Loucy (cell line): ENCODE measurements around the gene UBTD1.
"Not testable (repeated sequence)": the region's sequence is repeated elsewhere in the genome, so short reads cannot be mapped to it uniquely, and the experiment has no call there.

Source experiments
- H2AFZ ChIP-seq: fragments of 200-600 bp; sonication (generic); 2 replicates; pipeline ENCODE4 v1.6.0; 2016; ENCODE audit warnings: antibody characterized with exemption, mild to moderate bottlenecking, low read length, moderate library complexity
- H3F3A ChIP-seq: fragments of 200-600 bp; 2 replicates; pipeline ENCODE4 v1.6.0; 2016; ENCODE audit warnings: antibody characterized with exemption, low read depth, mild to moderate bottlenecking
- H3K27me3 ChIP-seq: fragments of 200-600 bp; sonication (generic); 2 replicates; pipeline ENCODE4 v1.6.1; 2014; ENCODE audit warnings: low read length, mild to moderate bottlenecking; ENCODE audit not compliant: insufficient read depth, poor library complexity, severe bottlenecking
- H3K36me3 ChIP-seq: fragments of 200-600 bp; sonication (generic); 2 replicates; pipeline ENCODE4 v1.6.1; 2016; ENCODE audit warnings: low read length; ENCODE audit not compliant: insufficient read depth
- H3K4me1 ChIP-seq: fragments of 200-600 bp; sonication (generic); 2 replicates; pipeline ENCODE4 v1.5.1; 2014; ENCODE audit warnings: low read length, mild to moderate bottlenecking; ENCODE audit not compliant: insufficient read depth, poor library complexity, severe bottlenecking
- H3K4me2 ChIP-seq: fragments of 200-600 bp; sonication (generic); 2 replicates; pipeline ENCODE4 v1.6.0; 2014; ENCODE audit warnings: antibody characterized with exemption, low read length, low read depth, mild to moderate bottlenecking; ENCODE audit not compliant: poor library complexity, severe bottlenecking
- H3K4me3 ChIP-seq: fragments of 200-600 bp; sonication (generic); 2 replicates; pipeline ENCODE4 v1.5.1; 2014; ENCODE audit warnings: low read length, mild to moderate bottlenecking, mixed read lengths; ENCODE audit not compliant: poor library complexity, severe bottlenecking
- H3K79me2 ChIP-seq: fragments of 200-600 bp; sonication (generic); 2 replicates; pipeline ENCODE4 v1.6.1; 2014; ENCODE audit warnings: low read length; ENCODE audit not compliant: insufficient read depth
- H3K9ac ChIP-seq: fragments of 200-600 bp; sonication (generic); 2 replicates; pipeline ENCODE4 v1.6.0; 2014; ENCODE audit warnings: mild to moderate bottlenecking, low read depth, low read length, moderate library complexity; ENCODE audit not compliant: poor library complexity, severe bottlenecking
- H3K9me2 ChIP-seq: fragments of 200-600 bp; sonication (generic); replicated peaks from 2 replicates; pipeline ENCODE4 v1.6.1; 2016; ENCODE audit warnings: low read depth, low read length, mixed read lengths
- H3K9me3 ChIP-seq: fragments of 200-600 bp; sonication (generic); 2 replicates; pipeline ENCODE4 v1.6.1; 2014; ENCODE audit warnings: mild to moderate bottlenecking, antibody characterized with exemption, low read length, low read depth; ENCODE audit not compliant: insufficient read depth
- H4K20me1 ChIP-seq: fragments of 200-600 bp; sonication (generic); 2 replicates; pipeline ENCODE4 v1.6.0; 2014; ENCODE audit warnings: antibody characterized with exemption, low read length, mild to moderate bottlenecking; ENCODE audit not compliant: insufficient read depth, poor library complexity, severe bottlenecking
- EZH2phosphoT487 ChIP-seq: fragments of 200-600 bp; IDR thresholded peaks from 2 replicates; pipeline ENCODE4 v1.6.1; 2018; ENCODE audit warnings: antibody characterized with exemption, mild to moderate bottlenecking, moderate library complexity, borderline replicate concordance
- TF ChIP-seq, protein P1 (sequence below): fragments of 200-600 bp; sonication (generic); conservative IDR thresholded peaks from 2 replicates; pipeline ENCODE4 v1.5.1; 2014; ENCODE audit warnings: mild to moderate bottlenecking, antibody characterized with exemption, low read length

UBTD1 gene

DNA sequence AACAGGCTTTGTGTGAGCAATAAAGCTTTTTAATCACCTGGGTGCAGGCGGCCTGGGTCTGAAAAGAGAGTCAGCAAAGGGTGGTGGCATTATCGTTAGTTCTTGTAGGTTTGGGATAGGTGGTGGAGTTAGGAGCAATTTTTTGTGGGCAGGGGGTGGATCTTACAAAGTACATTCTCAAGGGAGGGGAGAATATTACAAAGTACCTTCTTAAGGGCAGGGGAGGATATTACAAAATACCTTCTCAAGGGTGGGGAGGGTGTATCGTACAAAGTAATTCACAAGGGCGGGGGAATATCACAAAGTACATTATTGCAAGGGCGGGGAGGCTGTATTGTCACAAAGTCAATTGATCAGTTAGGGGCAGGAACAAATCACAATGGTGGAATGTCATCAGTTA lies 63.6 kb downstream of the UBTD1 start:
- H3K36me3 ChIP-seq, H3K9me2 ChIP-seq, H3K9ac ChIP-seq, H3K27me3 ChIP-seq, H3K9me3 ChIP-seq, H3K4me1 ChIP-seq, H3K4me3 ChIP-seq, H3K79me2 ChIP-seq, H2AFZ ChIP-seq, H4K20me1 ChIP-seq, H3K4me2 ChIP-seq, H3F3A ChIP-seq: not testable (repeated sequence)

DNA sequence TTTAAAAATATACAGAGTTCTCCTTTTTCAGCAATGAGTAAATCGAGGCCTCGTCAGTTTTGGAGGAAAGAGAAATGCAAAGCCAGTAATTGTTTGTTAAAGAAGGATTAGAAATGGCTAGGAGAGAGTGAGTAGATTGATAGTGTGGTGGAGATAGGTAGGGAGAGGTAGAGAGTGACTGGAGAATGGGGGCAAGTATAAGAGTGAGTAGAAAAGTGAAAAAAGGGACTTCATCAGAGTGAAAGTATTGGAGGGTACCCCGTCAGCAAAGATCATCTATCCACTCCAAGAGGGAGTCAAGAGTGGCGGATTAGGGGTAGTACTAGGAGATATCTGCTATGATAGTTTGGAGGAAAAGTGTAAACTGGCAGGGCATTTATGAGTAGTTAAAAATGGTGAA lies 64.6 kb downstream of the UBTD1 start:
- H3K79me2 ChIP-seq, result no peaks in the 10 kb centered on the region
- no peaks in the 10 kb centered on the region for H3K9me2 ChIP-seq
- no peaks in the 10 kb centered on the region for H3K4me1 ChIP-seq
- no peaks in the 10 kb centered on the region for H3K36me3 ChIP-seq
- no peak overlapping the region for H2AFZ ChIP-seq
- H3K4me3 ChIP-seq, result no peak overlapping the region
- H3K4me2 ChIP-seq, result no peak overlapping the region
- no peaks in the 10 kb centered on the region for H3K9me3 ChIP-seq
- H4K20me1 ChIP-seq, result no peaks in the 10 kb centered on the region
- H3K27me3 ChIP-seq, result no peaks in the 10 kb centered on the region
- H3F3A ChIP-seq, result no peaks in the 10 kb centered on the region
- no peak for TF ChIP-seq EZH2phosphoT487
- TF ChIP-seq, protein P1, sequence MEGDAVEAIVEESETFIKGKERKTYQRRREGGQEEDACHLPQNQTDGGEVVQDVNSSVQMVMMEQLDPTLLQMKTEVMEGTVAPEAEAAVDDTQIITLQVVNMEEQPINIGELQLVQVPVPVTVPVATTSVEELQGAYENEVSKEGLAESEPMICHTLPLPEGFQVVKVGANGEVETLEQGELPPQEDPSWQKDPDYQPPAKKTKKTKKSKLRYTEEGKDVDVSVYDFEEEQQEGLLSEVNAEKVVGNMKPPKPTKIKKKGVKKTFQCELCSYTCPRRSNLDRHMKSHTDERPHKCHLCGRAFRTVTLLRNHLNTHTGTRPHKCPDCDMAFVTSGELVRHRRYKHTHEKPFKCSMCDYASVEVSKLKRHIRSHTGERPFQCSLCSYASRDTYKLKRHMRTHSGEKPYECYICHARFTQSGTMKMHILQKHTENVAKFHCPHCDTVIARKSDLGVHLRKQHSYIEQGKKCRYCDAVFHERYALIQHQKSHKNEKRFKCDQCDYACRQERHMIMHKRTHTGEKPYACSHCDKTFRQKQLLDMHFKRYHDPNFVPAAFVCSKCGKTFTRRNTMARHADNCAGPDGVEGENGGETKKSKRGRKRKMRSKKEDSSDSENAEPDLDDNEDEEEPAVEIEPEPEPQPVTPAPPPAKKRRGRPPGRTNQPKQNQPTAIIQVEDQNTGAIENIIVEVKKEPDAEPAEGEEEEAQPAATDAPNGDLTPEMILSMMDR, result no peak
- no peak overlapping the region for H3K9ac ChIP-seq

DNA sequence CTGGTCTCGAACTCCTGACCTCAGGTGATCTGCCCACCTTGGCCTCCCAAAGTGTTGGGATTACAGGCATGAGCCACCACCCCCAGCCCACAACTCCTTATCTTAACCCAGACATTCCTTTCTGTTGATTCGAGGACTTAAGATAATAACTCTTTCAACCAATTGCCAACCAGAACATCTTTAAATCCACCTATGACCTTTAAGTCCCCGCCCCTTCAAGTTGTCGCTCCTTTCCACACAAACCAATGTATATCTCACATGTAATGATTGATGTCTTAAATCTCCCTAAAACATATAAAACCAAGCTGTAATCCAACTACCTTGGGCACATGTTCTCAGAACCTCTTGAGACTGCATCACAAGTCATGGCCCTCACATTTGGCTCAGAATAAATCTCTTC lies 66.1 kb downstream of the UBTD1 start:
- Histone ChIP-seq H3K4me1 (no peaks in the 10 kb centered on the region), H3K4me2 (no peak overlapping the region), H3K79me2 (no peaks in the 10 kb centered on the region), H3K27me3 (no peaks in the 10 kb centered on the region), H3K4me3 (no peak overlapping the region), H2AFZ (no peak overlapping the region), H3K9ac (no peak overlapping the region), H4K20me1 (no peaks in the 10 kb centered on the region), H3K9me2 (no peaks in the 10 kb centered on the region), H3K36me3 (no peaks in the 10 kb centered on the region), H3F3A (no peaks in the 10 kb centered on the region), H3K9me3 (no peaks in the 10 kb centered on the region)
- TF ChIP-seq EZH2phosphoT487, result no peak
- TF ChIP-seq, protein P1, result no peak

DNA sequence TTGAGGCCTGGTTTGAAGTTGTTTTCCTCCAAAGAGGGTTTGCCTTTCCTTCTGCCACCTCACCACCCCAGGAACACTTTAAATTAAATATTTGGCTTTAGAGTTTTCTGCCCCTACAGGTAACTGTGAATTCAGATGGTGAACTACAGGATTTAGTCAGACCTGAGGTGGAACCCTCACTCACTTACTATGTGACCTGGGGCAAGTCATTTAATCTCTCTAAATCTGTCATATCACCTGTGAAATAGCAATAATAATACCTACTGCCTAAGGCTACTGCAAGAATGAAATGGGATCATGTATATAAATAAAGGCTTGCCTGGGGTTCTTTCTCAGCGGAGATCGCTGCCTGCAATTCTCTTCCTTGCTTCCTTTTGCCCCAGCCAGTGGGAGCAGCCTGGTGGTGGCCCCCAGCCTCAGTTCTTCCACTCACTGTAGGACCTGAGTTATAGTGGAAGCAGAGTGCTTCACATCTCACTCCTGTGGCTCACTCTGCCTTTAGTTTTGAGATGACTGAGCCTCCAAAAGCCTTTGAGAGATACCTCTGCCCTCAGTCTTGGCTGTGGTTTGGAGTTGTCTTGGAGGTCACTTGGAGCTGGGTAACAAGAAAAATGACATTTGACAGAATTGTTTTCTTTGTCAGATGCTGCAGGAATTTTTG lies 67.7 kb downstream of the UBTD1 start:
- Histone ChIP-seq H3K27me3 (no peaks in the 10 kb centered on the region), H4K20me1 (no peaks in the 10 kb centered on the region), H3F3A (no peaks in the 10 kb centered on the region), H3K9ac (no peak overlapping the region), H3K36me3 (no peaks in the 10 kb centered on the region), H2AFZ (no peak overlapping the region), H3K4me3 (no peak overlapping the region), H3K4me2 (no peak overlapping the region), H3K79me2 (no peaks in the 10 kb centered on the region), H3K9me2 (no peaks in the 10 kb centered on the region), H3K9me3 (no peaks in the 10 kb centered on the region), H3K4me1 (no peaks in the 10 kb centered on the region)
- TF ChIP-seq EZH2phosphoT487, result no peak
